ENCODE data around the gene UGT2B11.
"Not testable (repeated sequence)": the region's sequence is repeated elsewhere in the genome, so short reads cannot be mapped to it uniquely, and the experiment has no call there.

The UGT2B11 gene

DNA sequence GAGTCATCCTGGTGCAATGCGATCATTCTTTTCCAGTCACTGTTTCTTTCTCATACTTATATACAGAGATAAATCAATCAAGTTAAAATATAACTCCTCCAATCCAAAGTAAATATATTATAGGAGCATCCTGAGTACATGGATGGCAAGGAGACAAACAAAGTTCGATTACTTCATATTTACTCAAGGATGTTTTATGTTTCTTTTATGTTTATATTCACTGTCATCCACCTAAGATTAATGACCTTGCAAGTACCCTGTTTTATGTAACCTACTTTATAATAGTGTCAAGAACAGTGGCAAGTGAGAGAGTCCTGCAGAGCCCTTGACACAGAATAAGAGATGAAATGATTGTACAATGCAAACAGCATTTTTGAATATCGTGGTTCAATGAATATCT lies at the start of gene UGT2B11:
Gene UGT2B11, minus strand, starts transcription at position 33 of the 400 bp plus-strand sequence. Its CDS starts 26 bp downstream, at position 7.
- Histone ChIP-seq H3K9ac (no peak within 1 kb of the TSS), H3K4me1 (no peaks in the 10 kb centered on the region), H3K79me2 (no peaks in the 10 kb centered on the region), H3K27me3 (ENCODE audit: control insufficient read depth, insufficient read depth, low read length) (no peaks in the 10 kb centered on the region), H3K27ac (no peak within 1 kb of the TSS), H3K36me3 (ENCODE audit: control insufficient read depth, insufficient read depth, low read length) (no peaks in the 10 kb centered on the region), H2AFZ (no peak within 1 kb of the TSS), H3K4me2 (ENCODE audit: low read length) (no peak within 1 kb of the TSS), H3K4me3 (ENCODE audit: low read depth, low read length) (no peak within 1 kb of the TSS), H3K9me3 (ENCODE audit: control insufficient read depth, low read length) (no peaks in the 10 kb centered on the region)
- TF ChIP-seq, protein P1, sequence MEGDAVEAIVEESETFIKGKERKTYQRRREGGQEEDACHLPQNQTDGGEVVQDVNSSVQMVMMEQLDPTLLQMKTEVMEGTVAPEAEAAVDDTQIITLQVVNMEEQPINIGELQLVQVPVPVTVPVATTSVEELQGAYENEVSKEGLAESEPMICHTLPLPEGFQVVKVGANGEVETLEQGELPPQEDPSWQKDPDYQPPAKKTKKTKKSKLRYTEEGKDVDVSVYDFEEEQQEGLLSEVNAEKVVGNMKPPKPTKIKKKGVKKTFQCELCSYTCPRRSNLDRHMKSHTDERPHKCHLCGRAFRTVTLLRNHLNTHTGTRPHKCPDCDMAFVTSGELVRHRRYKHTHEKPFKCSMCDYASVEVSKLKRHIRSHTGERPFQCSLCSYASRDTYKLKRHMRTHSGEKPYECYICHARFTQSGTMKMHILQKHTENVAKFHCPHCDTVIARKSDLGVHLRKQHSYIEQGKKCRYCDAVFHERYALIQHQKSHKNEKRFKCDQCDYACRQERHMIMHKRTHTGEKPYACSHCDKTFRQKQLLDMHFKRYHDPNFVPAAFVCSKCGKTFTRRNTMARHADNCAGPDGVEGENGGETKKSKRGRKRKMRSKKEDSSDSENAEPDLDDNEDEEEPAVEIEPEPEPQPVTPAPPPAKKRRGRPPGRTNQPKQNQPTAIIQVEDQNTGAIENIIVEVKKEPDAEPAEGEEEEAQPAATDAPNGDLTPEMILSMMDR (IDR thresholded peaks at IDR 0.05), result no peak

DNA sequence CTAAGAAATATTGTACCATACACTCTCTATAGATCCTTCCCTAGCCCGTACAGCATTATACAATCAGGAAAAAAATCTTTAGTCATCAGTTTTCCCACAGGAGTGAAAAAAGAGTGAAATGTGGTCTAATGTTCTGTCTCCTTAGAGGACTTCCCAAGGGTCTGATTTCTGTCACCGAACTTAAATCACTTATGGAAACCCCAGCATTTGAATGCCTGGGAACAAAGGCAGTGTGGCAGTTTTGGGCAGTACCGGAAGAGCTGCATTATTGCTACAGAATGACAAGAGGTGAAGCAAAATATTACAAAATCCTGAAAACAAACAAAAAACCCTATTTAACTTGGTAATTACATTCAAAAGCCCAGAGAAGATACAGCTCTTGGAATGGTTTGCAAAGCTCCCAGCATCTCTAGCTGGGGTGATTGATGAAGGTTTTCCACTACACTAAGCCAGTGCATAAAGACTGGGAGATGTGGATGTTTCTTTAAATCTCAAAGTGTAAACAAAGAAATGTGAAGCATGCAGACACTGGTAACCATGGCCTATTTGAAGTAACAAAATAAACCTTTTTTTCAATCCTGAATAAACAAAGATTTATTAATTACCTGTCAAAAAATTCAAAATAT lies 38.7 kb upstream of the UGT2B11 start:
- not testable (repeated sequence) for H3K27ac ChIP-seq; H3K36me3 ChIP-seq (ENCODE audit: control insufficient read depth, insufficient read depth, low read length); H3K9ac ChIP-seq; H2AFZ ChIP-seq; H3K4me3 ChIP-seq (ENCODE audit: low read depth, low read length); H3K4me2 ChIP-seq (ENCODE audit: low read length); H3K79me2 ChIP-seq; H3K4me1 ChIP-seq; H3K27me3 ChIP-seq (ENCODE audit: control insufficient read depth, insufficient read depth, low read length); H3K9me3 ChIP-seq (ENCODE audit: control insufficient read depth, low read length)

DNA sequence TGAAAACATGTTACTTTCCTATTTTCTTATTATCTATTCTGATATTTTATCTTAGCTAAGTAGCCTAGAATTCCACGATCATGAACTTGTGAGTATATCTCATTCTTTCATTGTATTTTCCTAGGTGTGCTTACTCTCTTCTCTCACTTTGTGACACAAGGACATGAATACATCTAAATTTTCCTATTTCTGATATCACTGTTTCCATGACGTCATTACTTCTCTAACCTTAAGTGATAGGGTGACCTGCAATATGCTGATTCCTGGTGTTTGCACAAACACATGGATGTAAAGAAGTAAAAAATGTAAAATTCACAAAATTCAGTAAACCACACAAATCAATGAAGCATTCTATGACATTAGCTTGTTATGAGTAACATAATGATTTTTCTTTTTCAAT lies 36.3 kb upstream of the UGT2B11 start:
- H3K9ac ChIP-seq; H2AFZ ChIP-seq; H3K4me3 ChIP-seq (ENCODE audit: low read depth, low read length); H3K4me2 ChIP-seq (ENCODE audit: low read length); H3K27ac ChIP-seq; H3K36me3 ChIP-seq (ENCODE audit: control insufficient read depth, insufficient read depth, low read length); H3K79me2 ChIP-seq; H3K4me1 ChIP-seq; H3K27me3 ChIP-seq (ENCODE audit: control insufficient read depth, insufficient read depth, low read length); H3K9me3 ChIP-seq (ENCODE audit: control insufficient read depth, low read length): not testable (repeated sequence)

DNA sequence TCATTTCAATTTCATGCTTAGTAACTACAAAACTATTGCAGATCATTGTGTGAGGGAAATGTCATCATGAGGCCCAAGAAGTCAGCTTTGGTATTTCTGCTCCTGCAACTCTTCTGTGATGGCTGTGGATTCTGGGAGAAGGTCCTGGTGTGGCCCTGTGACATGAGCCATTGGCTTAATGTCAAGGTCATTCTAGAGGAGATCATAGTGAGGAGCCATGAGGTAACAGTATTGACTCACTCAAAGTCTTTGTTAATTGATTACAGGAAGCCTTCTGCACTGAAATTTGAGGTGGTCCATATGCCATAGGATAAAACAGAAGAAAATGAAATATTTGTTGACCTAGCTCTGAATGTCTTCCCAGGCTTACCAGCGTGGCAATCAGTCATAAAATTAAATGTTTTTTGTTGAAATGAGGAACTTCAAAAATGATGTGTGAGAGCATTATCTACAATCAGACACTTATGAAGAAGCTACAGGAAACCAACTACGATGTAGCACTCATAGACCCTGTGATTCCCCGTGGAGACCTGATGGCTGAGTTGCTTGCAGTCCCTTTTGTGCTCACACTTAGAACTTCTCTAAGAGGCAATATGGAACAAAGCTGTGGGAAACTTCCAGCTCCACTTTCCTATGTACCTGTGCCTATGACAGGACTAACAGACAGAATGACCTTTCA lies 28.2 kb upstream of the UGT2B11 start:
- H3K27me3 ChIP-seq (ENCODE audit: control insufficient read depth, insufficient read depth, low read length); H2AFZ ChIP-seq; H3K4me3 ChIP-seq (ENCODE audit: low read depth, low read length); H3K9ac ChIP-seq; H3K36me3 ChIP-seq (ENCODE audit: control insufficient read depth, insufficient read depth, low read length); H3K4me2 ChIP-seq (ENCODE audit: low read length); H3K4me1 ChIP-seq; H3K9me3 ChIP-seq (ENCODE audit: control insufficient read depth, low read length); H3K27ac ChIP-seq; H3K79me2 ChIP-seq: not testable (repeated sequence)

DNA sequence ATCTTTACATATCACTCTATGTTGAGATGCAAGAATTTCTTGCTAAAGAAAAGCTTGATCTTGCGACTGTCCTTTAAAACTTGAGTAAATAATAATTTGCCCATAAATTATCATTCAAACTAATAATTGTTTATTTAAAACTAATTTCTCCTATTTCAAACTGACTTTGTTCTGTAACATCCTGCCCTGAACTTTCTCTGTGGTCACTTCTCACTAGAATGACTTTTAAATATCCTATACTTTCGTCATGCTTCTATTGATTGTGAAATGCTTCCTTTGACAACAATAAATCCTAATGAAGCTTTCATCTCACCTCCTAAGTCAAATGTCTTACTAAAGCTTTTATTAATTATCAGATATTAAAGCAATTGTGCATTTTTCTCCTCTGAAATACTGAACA lies 27.2 kb upstream of the UGT2B11 start:
- not testable (repeated sequence) for H3K4me1 ChIP-seq; H3K27ac ChIP-seq; H3K79me2 ChIP-seq; H3K36me3 ChIP-seq (ENCODE audit: control insufficient read depth, insufficient read depth, low read length); H3K9ac ChIP-seq; H3K9me3 ChIP-seq (ENCODE audit: control insufficient read depth, low read length); H3K27me3 ChIP-seq (ENCODE audit: control insufficient read depth, insufficient read depth, low read length); H3K4me2 ChIP-seq (ENCODE audit: low read length); H3K4me3 ChIP-seq (ENCODE audit: low read depth, low read length); H2AFZ ChIP-seq

DNA sequence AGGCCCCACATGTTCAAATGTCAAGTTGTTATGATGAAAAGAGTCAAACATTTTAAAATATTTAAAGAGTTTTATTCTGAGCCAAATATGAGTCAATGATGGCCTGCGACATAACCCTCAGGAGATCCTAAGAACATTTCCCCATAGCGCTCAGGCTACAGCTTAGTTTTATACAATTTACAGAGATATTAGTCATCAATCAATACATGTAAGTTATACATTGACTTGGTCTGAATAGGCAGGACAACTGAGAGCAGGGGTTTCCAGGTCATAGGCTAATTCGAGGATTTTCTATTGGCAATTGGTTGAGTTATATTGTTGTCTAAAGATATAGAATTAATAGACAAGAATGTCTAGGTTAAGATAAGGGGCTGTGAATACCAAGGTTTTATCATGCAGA lies 26.2 kb upstream of the UGT2B11 start:
- not testable (repeated sequence) for H3K4me1 ChIP-seq; H2AFZ ChIP-seq; H3K79me2 ChIP-seq; H3K9me3 ChIP-seq (ENCODE audit: control insufficient read depth, low read length); H3K27me3 ChIP-seq (ENCODE audit: control insufficient read depth, insufficient read depth, low read length); H3K36me3 ChIP-seq (ENCODE audit: control insufficient read depth, insufficient read depth, low read length); H3K27ac ChIP-seq; H3K4me3 ChIP-seq (ENCODE audit: low read depth, low read length); H3K4me2 ChIP-seq (ENCODE audit: low read length); H3K9ac ChIP-seq

DNA sequence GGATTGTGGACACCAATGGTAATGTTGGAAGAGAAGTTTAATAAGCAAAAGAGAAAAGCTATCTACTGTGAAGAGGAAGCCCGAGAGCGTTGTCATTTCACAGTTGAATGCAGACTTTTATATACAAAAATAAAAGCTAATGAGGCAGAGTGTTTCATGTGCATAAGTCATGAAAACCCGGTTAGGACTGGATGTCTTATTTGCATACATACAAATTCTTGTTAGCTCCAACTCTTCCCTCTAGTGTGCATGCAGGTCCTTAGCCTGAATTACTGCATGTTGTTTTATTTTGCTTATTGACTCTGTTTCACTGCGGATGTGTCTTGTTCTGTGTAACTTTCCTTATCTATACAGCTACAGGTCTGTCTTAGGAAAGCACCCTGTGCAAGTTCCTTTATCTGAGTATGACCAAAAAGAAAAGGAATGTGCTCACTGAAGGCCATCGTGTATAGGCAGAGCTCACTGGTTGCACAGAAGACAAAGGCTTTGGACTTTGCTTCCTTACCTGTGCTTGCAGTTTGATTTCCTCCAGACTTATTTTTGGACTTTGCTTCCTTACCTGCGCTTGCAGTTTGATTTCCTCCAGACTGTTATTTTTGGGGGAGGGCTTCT lies 25.1 kb upstream of the UGT2B11 start:
- Histone ChIP-seq H3K9ac (no peak overlapping the region), H2AFZ (no peak overlapping the region), H3K36me3 (ENCODE audit: control insufficient read depth, insufficient read depth, low read length) (no peaks in the 10 kb centered on the region), H3K27me3 (ENCODE audit: control insufficient read depth, insufficient read depth, low read length) (no peaks in the 10 kb centered on the region), H3K9me3 (ENCODE audit: control insufficient read depth, low read length) (no peaks in the 10 kb centered on the region), H3K27ac (no peak overlapping the region), H3K4me3 (ENCODE audit: low read depth, low read length) (no peak overlapping the region), H3K4me1 (no peaks in the 10 kb centered on the region), H3K4me2 (ENCODE audit: low read length) (no peak overlapping the region), H3K79me2 (no peaks in the 10 kb centered on the region)
- TF ChIP-seq, protein P1 (IDR thresholded peaks at IDR 0.05), result no peak
